Measurements from ENCODE around the gene FAAH.
A peak's percentile ranks its signal among the peaks of the same experiment; 100 is the strongest.

The FAAH gene

DNA sequence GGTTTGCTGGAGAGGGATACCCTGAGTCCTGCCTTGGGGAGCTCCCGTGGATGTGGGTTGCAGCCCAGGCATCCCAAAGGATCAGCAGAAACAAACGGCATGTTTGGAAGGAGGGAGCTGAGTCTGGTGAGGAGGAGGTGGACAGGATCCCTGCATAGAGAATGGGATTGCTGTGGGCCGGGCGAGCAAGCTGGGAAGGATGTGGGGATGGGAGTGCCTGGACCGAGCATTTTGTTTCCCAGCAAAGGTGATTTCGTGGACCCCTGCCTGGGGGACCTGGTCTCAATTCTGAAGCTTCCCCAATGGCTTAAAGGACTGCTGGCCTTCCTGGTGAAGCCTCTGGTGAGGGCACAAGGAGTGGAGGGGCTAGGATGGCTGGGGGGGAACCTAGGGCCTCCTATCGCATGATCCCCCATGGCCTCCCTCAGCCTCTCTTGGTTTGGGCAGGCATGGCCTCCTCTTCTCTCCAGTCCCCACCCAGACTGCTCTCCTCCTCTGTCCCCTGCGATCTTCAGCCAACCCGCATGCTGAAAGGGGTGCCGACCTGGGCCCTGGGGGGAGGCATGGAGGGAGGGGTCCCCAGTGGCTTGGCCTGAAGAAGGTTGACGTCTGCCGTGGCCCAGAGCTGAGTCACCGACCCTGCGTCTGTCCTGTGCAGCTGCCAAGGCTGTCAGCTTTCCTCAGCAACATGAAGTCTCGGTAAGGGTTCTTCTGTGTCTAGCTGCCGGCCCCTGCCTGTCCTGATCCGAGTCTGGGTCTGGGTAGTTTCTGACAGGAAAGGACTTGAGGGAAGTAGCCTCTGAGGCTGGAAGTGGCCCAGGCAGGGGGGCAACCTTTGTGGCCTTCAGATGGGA is 16.3 kb downstream of the FAAH start:
- TF ChIP-seq, protein P1, sequence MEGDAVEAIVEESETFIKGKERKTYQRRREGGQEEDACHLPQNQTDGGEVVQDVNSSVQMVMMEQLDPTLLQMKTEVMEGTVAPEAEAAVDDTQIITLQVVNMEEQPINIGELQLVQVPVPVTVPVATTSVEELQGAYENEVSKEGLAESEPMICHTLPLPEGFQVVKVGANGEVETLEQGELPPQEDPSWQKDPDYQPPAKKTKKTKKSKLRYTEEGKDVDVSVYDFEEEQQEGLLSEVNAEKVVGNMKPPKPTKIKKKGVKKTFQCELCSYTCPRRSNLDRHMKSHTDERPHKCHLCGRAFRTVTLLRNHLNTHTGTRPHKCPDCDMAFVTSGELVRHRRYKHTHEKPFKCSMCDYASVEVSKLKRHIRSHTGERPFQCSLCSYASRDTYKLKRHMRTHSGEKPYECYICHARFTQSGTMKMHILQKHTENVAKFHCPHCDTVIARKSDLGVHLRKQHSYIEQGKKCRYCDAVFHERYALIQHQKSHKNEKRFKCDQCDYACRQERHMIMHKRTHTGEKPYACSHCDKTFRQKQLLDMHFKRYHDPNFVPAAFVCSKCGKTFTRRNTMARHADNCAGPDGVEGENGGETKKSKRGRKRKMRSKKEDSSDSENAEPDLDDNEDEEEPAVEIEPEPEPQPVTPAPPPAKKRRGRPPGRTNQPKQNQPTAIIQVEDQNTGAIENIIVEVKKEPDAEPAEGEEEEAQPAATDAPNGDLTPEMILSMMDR (IDR thresholded peaks at IDR 0.05; ENCODE audit: low read depth, low read length): no peak
- TF ChIP-seq POLR2A (IDR thresholded peaks at IDR 0.05; ENCODE audit: extremely low read depth, insufficient read length) (no peak), MYC (IDR thresholded peaks at IDR 0.05; ENCODE audit: low read depth, low read length) (no peak)
- TF ChIP-seq, protein P2, sequence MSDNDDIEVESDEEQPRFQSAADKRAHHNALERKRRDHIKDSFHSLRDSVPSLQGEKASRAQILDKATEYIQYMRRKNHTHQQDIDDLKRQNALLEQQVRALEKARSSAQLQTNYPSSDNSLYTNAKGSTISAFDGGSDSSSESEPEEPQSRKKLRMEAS (IDR thresholded peaks at IDR 0.05; ENCODE audit: low read depth, low read length): no peak
- no peak overlapping the region for H3K4me3 ChIP-seq (ENCODE audit: low read depth, low read length)
- DNase-seq (ENCODE audit: low read depth): no peak

DNA sequence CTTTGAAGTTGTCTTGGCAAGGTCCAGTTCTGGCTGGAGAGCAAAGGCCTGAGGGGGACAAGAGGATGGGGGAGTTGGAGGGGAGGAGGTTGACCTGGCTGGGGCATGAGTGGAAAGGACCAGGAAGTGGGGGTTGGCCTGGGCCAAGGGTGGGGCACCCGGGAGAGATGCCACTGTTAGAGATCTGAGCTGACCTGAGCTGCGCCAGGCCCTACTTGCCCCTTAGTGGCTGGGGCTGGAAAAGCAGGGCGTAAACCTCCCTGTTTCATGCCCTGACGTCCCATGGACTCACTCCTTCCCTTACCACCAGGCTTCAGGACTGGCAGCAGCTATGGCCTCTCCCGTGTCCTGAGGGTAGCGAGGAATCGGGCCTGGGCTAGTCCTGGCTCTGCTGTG is 16.9 kb downstream of the FAAH start:
- no peak for DNase-seq (ENCODE audit: low read depth)
- TF ChIP-seq, protein P2 (IDR thresholded peaks at IDR 0.05; ENCODE audit: low read depth, low read length): no peak
- TF ChIP-seq, protein P1 (IDR thresholded peaks at IDR 0.05; ENCODE audit: low read depth, low read length): no peak
- TF ChIP-seq POLR2A (IDR thresholded peaks at IDR 0.05; ENCODE audit: extremely low read depth, insufficient read length): no peak
- no peak for TF ChIP-seq MYC (IDR thresholded peaks at IDR 0.05; ENCODE audit: low read depth, low read length)
- no peak overlapping the region for H3K4me3 ChIP-seq (ENCODE audit: low read depth, low read length)

DNA sequence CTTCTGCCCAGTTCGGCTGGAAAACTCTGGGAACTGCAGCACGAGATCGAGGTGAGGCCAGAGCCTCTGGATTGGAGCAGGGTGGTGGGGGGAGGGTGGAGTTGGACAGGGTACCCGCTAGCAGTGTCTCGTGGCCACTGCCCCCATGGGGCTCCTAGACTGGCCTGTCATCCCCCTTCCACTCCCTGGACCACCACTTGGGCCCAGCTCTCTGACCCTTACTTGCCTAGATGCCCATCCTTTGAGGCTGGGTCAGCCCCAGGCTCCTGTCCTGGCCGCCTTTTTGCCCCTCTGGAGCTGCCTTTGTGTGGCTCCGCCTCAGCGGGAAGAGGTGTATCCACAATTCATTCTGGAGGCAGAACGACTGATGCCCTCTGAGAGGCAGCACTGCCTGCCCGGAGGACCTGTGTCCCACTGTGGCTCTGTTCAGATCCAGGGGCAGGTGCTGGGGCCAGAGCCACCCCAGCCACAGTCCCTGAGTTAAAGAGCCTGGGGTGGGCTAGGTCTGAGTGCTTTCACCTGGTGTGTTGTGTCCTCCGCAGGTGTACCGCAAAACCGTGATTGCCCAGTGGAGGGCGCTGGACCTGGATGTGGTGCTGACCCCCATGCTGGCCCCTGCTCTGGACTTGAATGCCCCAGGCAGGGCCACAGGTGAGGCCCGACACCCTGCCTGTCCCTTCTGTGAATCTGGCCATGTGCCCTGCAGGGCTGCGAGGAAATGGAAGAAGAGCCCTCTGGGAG is 17.7 kb downstream of the FAAH start:
- H3K4me3 ChIP-seq (ENCODE audit: low read depth, low read length): no peak overlapping the region
- TF ChIP-seq, protein P1 (IDR thresholded peaks at IDR 0.05; ENCODE audit: low read depth, low read length): peak; percentile 29
- no peak for TF ChIP-seq MYC (IDR thresholded peaks at IDR 0.05; ENCODE audit: low read depth, low read length)
- DNase-seq (ENCODE audit: low read depth): no peak

- no peak for DNase-seq (ENCODE audit: low read depth)
- TF ChIP-seq, protein P1 (IDR thresholded peaks at IDR 0.05; ENCODE audit: low read depth, low read length): no peak
- TF ChIP-seq POLR2A (IDR thresholded peaks at IDR 0.05; ENCODE audit: extremely low read depth, insufficient read length) (no peak), MYC (IDR thresholded peaks at IDR 0.05; ENCODE audit: low read depth, low read length) (no peak)
- TF ChIP-seq, protein P2 (IDR thresholded peaks at IDR 0.05; ENCODE audit: low read depth, low read length): no peak
- H3K4me3 ChIP-seq (ENCODE audit: low read depth, low read length): no peak overlapping the region
These were observed 18.9 kb downstream of the FAAH start for GRCh38 chr1:46412893-46413595.

DNA sequence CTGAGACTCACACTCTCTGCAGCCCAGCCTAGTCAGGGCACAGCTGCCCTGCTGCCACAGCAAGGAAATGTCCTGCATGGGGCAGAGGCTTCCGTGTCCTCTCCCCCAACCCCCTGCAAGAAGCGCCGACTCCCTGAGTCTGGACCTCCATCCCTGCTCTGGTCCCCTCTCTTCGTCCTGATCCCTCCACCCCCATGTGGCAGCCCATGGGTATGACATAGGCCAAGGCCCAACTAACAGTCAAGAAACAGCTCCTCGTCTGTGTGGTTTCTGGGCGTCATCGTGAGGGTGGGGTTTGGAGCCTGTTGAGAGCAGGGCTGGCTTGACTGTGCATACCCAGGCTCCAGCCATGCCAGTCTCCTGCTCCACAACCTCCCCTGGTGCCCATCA is 19.5 kb downstream of the FAAH start:
- peak; percentile 62 for DNase-seq (ENCODE audit: low read depth)
- TF ChIP-seq, protein P1 (IDR thresholded peaks at IDR 0.05; ENCODE audit: low read depth, low read length): peak; percentile 50
- TF ChIP-seq, protein P2 (IDR thresholded peaks at IDR 0.05; ENCODE audit: low read depth, low read length): no peak
- no peak for TF ChIP-seq POLR2A (IDR thresholded peaks at IDR 0.05; ENCODE audit: extremely low read depth, insufficient read length)
- no peak for TF ChIP-seq MYC (IDR thresholded peaks at IDR 0.05; ENCODE audit: low read depth, low read length)
- H3K4me3 ChIP-seq (ENCODE audit: low read depth, low read length): no peak overlapping the region
